GM23248 (cell line): ENCODE results near the gene FBXO10. TPM values are rescaled to one million over a fixed set of nuclear protein-coding genes. Genes with fewer than 3 reads are reported as not detected.
"Not testable (repeated sequence)": the region's sequence is repeated elsewhere in the genome, so short reads cannot be mapped to it uniquely, and the experiment has no call there.

ENCODE experiments used
- DNase-seq: peaks from one replicate; pipeline ENCODE4 v3.0.0-alpha.2; 2015
- H2AFZ ChIP-seq: fragments of 200-600 bp; sonication (generic); 2 replicates; pipeline ENCODE4 v1.6.1; 2016; ENCODE audit warnings: antibody characterized with exemption
- H3F3A ChIP-seq: fragments of 200-600 bp; sonication (generic); 2 replicates; pipeline ENCODE4 v1.6.1; 2016; ENCODE audit warnings: mild to moderate bottlenecking, antibody characterized with exemption, mixed run types; ENCODE audit not compliant: insufficient read depth
- H3K27ac ChIP-seq: fragments of 200-600 bp; sonication (generic); 2 replicates; pipeline ENCODE4 v1.5.1; 2016; ENCODE audit warnings: mild to moderate bottlenecking
- H3K27me3 ChIP-seq: fragments of 200-600 bp; sonication (generic); replicated peaks from 2 replicates; pipeline ENCODE4 v1.6.1; 2016; ENCODE audit warnings: mild to moderate bottlenecking; ENCODE audit not compliant: insufficient read depth
- H3K36me3 ChIP-seq: fragments of 200-600 bp; sonication (generic); 2 replicates; pipeline ENCODE4 v1.6.1; 2016; ENCODE audit warnings: low read depth, mild to moderate bottlenecking
- H3K4me1 ChIP-seq: fragments of 200-600 bp; sonication (generic); 2 replicates; pipeline ENCODE4 v1.6.1; 2016; ENCODE audit warnings: mild to moderate bottlenecking; ENCODE audit not compliant: insufficient read depth
- H3K4me2 ChIP-seq: fragments of 200-600 bp; sonication (generic); one replicate; pipeline ENCODE4 v1.6.1; 2016; ENCODE audit warnings: mild to moderate bottlenecking; ENCODE audit not compliant: unreplicated experiment
- H3K4me3 ChIP-seq: fragments of 200-600 bp; sonication (generic); 2 replicates; pipeline ENCODE4 v1.5.1; 2016; ENCODE audit warnings: mild to moderate bottlenecking
- H3K79me2 ChIP-seq: fragments of 200-600 bp; sonication (generic); 2 replicates; pipeline ENCODE4 v1.6.1; 2016; ENCODE audit warnings: mild to moderate bottlenecking; ENCODE audit not compliant: insufficient read depth
- H3K9ac ChIP-seq: fragments of 200-600 bp; sonication (generic); 2 replicates; pipeline ENCODE4 v1.6.1; 2016; ENCODE audit warnings: mild to moderate bottlenecking
- H3K9me2 ChIP-seq: fragments of 200-600 bp; sonication (generic); 2 replicates; pipeline ENCODE4 v1.6.1; 2016; ENCODE audit warnings: mixed run types, mild to moderate bottlenecking, moderate library complexity; ENCODE audit not compliant: insufficient read depth
- H3K9me3 ChIP-seq: fragments of 200-600 bp; sonication (generic); one replicate; pipeline ENCODE4 v1.6.1; 2017; ENCODE audit warnings: low read depth
- H4K20me1 ChIP-seq: fragments of 200-600 bp; sonication (generic); 2 replicates; pipeline ENCODE4 v1.6.0; 2016; ENCODE audit not compliant: insufficient read depth
- EZH2 ChIP-seq: fragments of 200-600 bp; sonication (generic); IDR thresholded peaks from 2 replicates; pipeline ENCODE4 v1.6.1; 2018; ENCODE audit warnings: antibody characterized with exemption, mild to moderate bottlenecking; ENCODE audit not compliant: insufficient read depth, poor library complexity, severe bottlenecking
- EZH2phosphoT487 ChIP-seq: fragments of 200-600 bp; sonication (generic); IDR thresholded peaks from 2 replicates; pipeline ENCODE4 v1.6.1; 2018; ENCODE audit warnings: antibody characterized with exemption, moderate library complexity, mild to moderate bottlenecking, low read depth; ENCODE audit not compliant: insufficient read depth
- WGBS, 2 experiments: methylation state at CpG; one replicate each; pipeline ENCODE4 v1.1.6; 2015 to 2017; ENCODE audit warnings: low lambda C conversion rate in 2 of 2, low coverage in 1 of 2; ENCODE audit errors: missing lambda C conversion rate in 2 of 2; 5-methylcytosine and 5-hydroxymethylcytosine counted together
- in situ Hi-C: fragments of 300-500 bp; cut with MboI; formaldehyde crosslinking; loops from 2 replicates; pipeline ENCODE4 v1.15.0; 2020
- polyA plus RNA-seq: library from polyadenylated mRNA; unstranded; fragments of >200 nt; fragmentation: Nextera tagmentation; extraction: Ambion mirVana; gene quantifications from 2 replicates; pipeline ENCODE4 v1.2.1, GENCODE V29; 2016
- total RNA-seq: library from RNA; depleted of rRNA; stranded (reverse); fragments of >200 nt; shearing (Covaris generic); gene quantifications from 2 replicates; pipeline ENCODE4 v1.2.3, GENCODE V29; 2014

Gene FBXO10
- total and polyA plus RNA-seq, 2 experiments from 2014 or later: 4.4 to 9.9 TPM

DNA sequence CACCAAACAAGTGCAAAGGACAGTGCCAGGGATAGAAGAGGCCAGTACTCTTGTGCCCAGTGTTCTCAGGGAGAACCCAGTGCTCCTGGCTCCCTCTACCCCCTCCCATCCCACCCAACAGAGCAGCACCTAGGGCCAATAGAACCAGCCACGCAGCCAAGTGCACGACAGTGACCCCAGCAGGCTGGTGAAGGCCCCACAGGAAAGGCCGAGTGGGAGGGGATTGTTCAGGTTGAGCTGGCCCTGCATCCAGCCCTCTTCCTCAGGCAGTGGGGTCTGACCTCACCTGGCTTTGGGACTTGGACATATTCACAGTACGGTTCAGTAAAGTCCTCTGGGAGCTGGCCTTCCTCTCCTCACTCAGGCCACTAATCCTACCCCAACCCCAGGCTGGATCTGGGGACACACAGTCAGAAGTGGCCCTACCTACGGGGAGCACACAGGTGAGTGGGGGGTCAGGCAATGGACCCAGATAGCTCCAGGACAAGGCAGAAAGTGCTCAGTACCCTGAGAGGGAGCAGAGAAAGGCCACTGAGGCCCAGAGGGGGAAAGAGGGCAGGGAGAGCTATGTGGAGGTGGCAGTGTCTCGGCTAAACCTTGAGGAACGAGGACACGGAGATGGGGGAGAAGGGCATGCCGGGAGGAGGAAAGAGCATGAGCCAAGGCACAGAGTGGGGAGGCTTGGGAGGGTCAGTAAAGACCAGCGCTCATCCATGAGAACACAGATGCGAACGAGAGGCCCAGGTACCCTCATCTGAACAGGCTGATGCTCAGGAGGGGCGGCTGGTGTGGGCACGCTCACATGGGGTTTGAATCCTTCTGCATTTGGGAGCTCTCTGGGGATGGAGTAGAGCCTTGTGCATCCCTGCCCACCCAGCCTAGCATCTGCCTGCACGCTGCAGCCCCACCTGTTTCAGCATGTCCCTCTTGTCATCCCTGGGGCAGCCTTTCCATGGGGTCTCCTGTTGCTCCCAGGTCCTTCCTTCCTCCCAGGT, 64.9 kb downstream of the FBXO10 start:
- no peak overlapping the region for H3K4me3 ChIP-seq
- H4K20me1 ChIP-seq: no peaks in the 10 kb centered on the region
- DNase-seq: peak; percentile 14
- no peaks in the 10 kb centered on the region for H3K79me2 ChIP-seq
- H3K4me1 ChIP-seq: no peaks in the 10 kb centered on the region
- H3K27me3 ChIP-seq: no peaks in the 10 kb centered on the region
- no peak overlapping the region for H3K4me2 ChIP-seq
- H3K36me3 ChIP-seq: no peaks in the 10 kb centered on the region; the same call in 1 of the 2 replicates
- no peak overlapping the region for H3K9ac ChIP-seq
- H3K27ac ChIP-seq: no peak overlapping the region
- no peaks in the 10 kb centered on the region for H3K9me3 ChIP-seq
- no peak overlapping the region for H2AFZ ChIP-seq
- no peaks in the 10 kb centered on the region for H3K9me2 ChIP-seq
- TF ChIP-seq EZH2 (no peak), EZH2phosphoT487 (no peak)
- in situ Hi-C loops: no loop called here
- H3F3A ChIP-seq: no peaks in the 10 kb centered on the region
- WGBS, 2 experiments: 85 to 87% methylated on average over 15 of the region's 15 CpGs

DNA sequence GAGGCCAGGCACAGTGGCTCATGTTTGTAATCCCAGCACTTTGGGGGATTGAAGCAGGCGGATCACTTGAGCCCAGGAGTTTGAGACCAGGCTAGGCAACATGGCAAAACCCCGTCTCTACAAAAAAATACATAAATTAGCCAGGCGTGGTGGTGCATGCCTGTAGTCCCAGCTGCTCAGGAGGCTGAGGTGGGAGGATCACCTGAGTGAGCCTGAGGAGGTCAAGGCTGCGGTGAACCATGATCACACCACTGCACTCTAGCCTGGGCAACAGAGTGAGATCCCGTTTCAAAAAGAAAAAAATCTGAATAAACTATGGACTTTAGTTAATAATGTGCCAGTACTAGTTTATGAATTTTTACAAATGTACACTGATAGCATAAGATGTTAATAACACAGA, 66.1 kb downstream of the FBXO10 start:
- H3K9me3 ChIP-seq, H4K20me1 ChIP-seq, H3K27me3 ChIP-seq, H3K9ac ChIP-seq, H3K4me2 ChIP-seq, H3K27ac ChIP-seq, H3K4me3 ChIP-seq, H3K4me1 ChIP-seq, H3K9me2 ChIP-seq, H2AFZ ChIP-seq, H3K79me2 ChIP-seq, in situ Hi-C loops, H3K36me3 ChIP-seq, DNase-seq, H3F3A ChIP-seq: not testable (repeated sequence)
- 82 to 96% methylated on average over 5 of the region's 5 CpGs for WGBS, 2 experiments

GRCh38 chr9:37509536-37509935, 66.6 kb downstream of the FBXO10 start:
- in situ Hi-C loops: no loop called here
- 73 to 82% methylated on average over 7 of the region's 7 CpGs for WGBS, 2 experiments

DNA sequence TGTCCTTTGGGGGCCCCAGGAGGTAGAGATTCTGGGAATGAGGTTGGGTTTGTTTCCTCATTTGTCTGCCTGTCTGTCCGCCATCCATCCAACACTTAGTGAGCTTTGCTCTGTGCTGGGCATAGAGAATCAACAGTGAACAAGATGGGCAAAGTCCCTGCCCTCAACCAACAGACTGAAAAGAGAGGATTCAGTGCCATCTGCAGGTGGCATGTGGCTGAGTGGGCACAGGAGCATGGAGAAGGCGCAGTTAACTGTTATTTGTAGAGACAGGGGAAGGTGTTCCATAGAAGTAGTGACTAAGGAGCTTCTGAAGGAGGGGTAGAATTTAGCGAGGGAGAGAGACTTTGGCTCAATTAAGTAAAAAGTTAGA, 67.4 kb downstream of the FBXO10 start:
- Histone ChIP-seq H3K9me3 (no peaks in the 10 kb centered on the region), H3K4me2 (no peak overlapping the region), H3K9ac (no peak overlapping the region), H3K27me3 (no peaks in the 10 kb centered on the region), H3K9me2 (no peaks in the 10 kb centered on the region), H3K79me2 (no peaks in the 10 kb centered on the region), H3F3A (no peaks in the 10 kb centered on the region), H2AFZ (no peak overlapping the region), H3K4me1 (no peaks in the 10 kb centered on the region), H3K36me3 (no peaks in the 10 kb centered on the region; the same call in 1 of the 2 replicates), H4K20me1 (no peaks in the 10 kb centered on the region), H3K4me3 (no peak overlapping the region), H3K27ac (no peak overlapping the region)
- in situ Hi-C loops: no loop called here
- WGBS, 2 experiments: 93 to 97% methylated on average over 3 of the region's 3 CpGs
- TF ChIP-seq EZH2phosphoT487 (no peak), EZH2 (no peak)
- no peak for DNase-seq

More at GRCh38 chr9:37509536-37509935, 66.6 kb downstream of the FBXO10 start:
- H3K79me2 ChIP-seq: no peaks in the 10 kb centered on the region
- no peak overlapping the region for H3K4me2 ChIP-seq
- DNase-seq: no peak
- H3K27me3 ChIP-seq: no peaks in the 10 kb centered on the region
- H3K4me3 ChIP-seq: no peak overlapping the region
- no peak overlapping the region for H3K27ac ChIP-seq
- H3K9ac ChIP-seq: no peak overlapping the region
- H3F3A ChIP-seq: no peaks in the 10 kb centered on the region
- no peaks in the 10 kb centered on the region; the same call in 1 of the 2 replicates for H3K36me3 ChIP-seq
- no peaks in the 10 kb centered on the region for H3K4me1 ChIP-seq
- H2AFZ ChIP-seq: no peak overlapping the region
- no peak for TF ChIP-seq EZH2
- TF ChIP-seq EZH2phosphoT487: no peak
- no peaks in the 10 kb centered on the region for H3K9me3 ChIP-seq
- H3K9me2 ChIP-seq: no peaks in the 10 kb centered on the region
- no peaks in the 10 kb centered on the region for H4K20me1 ChIP-seq
